Inferior parietal cortex (tissue), 1 donor: Measurements from ENCODE around the gene MIGA2.
"Not testable (repeated sequence)": the region's sequence is repeated elsewhere in the genome, so short reads cannot be mapped to it uniquely, and the experiment has no call there.

Experiments
- DNase-seq: peaks from one replicate; pipeline ENCODE4 v3.0.0-alpha.2; 2016; ENCODE audit errors: extremely low spot score

The MIGA2 gene, protein sequence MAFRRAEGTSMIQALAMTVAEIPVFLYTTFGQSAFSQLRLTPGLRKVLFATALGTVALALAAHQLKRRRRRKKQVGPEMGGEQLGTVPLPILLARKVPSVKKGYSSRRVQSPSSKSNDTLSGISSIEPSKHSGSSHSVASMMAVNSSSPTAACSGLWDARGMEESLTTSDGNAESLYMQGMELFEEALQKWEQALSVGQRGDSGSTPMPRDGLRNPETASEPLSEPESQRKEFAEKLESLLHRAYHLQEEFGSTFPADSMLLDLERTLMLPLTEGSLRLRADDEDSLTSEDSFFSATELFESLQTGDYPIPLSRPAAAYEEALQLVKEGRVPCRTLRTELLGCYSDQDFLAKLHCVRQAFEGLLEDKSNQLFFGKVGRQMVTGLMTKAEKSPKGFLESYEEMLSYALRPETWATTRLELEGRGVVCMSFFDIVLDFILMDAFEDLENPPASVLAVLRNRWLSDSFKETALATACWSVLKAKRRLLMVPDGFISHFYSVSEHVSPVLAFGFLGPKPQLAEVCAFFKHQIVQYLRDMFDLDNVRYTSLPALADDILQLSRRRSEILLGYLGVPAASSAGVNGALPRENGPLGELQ

GRCh38 chr9:129036241-129036922, at the start of gene MIGA2:
TSS of gene MIGA2 (plus strand) at chr9:129036626. CDS start at chr9:129040595, 3,969 bp downstream.
- DNase-seq: peak; percentile 99

- DNase-seq: no peak
These were observed 49.8 kb upstream of the MIGA2 start for GRCh38 chr9:128986671-128987070.

DNA sequence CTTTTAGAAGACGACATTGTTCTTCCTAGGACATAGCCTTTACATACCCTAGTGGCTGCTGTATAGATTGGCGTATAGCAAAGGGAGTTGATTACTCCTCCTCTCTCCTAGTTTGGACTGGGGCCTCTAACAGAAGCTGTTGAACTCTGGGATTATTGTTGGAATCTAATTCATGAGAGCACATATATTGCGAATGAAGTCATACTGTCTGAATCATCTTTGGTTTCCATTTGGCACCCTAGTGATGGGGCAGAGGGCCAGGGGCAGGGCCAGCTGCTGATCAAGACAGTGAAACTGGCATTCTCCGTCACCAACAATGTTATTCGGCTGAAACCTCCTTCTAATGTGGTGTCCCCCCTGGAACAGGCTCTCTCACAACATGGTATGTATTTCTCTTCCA, 48.6 kb upstream of the MIGA2 start:
- DNase-seq: no peak

DNA sequence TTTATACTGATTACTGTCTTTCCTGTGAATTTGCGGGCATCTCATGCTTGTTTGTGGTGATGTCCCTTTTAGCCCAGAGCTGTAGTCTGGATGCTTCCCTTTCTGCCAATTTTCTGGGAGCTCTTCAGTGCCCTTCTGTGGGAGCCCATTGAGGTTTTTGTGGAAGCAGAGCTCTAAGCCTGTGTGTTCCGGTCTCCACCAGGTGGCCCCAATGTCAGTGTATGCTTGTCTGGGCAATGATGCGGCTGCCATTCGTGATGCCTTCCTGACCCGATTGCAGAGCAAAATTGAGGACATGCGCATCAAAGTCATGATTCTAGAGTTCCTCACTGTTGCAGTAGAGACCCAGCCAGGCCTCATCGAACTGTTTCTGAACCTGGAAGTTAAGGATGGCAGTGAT, 43.4 kb upstream of the MIGA2 start:
- DNase-seq: peak; percentile 64

DNA sequence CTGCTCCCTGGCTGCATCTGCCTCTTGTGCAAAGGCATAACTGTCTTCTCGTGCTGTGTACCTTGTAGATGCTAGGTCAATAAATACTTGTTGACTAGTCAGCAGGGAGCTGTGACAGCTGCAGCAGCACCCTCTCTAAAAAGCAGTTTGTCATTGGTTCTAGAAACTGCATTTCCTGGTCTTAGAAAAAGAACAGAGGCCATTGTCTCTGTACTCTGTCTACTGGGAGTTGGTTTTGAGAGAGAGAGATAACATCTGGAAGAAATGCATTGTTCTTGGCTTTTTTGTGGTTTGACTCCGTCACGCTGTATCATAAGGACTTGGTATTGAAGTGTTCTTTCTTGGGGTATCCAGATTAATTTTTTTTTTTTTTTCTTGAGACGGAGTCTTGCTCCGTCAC, 40.6 kb upstream of the MIGA2 start:
- no peak for DNase-seq

DNA sequence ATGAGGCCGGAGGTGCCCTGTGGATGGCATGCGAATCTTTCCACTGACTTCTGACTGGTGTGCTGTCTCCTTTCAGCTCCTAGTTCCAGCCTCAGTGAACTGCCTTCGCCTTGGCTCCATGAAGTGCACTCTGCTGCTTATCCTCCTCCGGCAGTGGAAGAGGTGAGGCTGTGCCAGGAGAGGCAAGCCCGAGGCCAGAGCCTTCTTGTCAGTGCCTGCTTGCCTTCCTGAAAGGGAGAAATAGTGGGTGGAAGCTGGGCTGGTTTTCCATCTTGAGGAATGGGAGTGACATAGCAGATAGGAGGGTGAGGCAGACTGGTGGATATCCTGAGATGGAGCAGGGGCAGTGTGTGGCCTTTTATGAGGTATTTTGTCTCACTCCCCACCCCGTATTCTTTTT, 38.0 kb upstream of the MIGA2 start:
- DNase-seq: no peak

- DNase-seq: no peak
These were observed 36.7 kb upstream of the MIGA2 start for GRCh38 chr9:128999581-129000206.

DNA sequence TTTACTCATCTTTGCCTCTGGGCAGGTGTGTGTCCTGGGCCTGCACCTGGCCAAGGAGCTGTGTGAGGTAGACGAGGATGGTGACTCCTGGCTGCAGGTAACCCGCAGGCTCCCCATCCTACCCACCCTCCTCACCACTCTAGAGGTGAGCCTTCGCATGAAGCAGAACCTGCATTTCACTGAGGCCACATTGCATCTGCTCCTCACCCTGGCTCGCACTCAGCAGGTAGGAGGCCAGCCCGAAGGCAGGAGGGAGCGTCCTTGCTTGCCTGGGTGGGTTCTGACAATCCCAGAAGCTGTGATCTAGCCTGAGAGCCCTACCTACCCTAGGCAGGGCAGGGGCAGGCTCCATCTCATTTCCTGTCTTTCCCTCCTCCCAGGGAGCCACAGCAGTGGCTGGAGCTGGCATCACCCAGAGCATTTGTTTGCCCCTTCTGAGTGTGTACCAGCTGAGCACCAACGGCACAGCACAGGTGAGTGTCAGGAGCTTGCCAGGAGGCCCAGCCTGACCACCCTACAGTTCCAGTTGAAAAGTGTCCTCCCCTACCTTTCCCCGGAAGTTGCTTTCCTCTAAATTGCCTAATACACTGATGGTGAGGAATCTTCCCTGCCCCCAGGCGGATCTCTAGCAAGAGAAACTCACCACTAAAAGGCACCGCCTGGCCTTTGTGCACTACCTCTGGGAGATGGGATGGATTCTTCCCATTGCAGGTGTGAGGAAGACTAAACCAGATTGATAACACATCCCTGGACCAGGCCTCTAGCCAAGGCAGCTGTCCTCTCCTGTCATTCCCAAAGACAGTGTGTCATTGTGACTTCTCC, 34.7 kb upstream of the MIGA2 start:
- no peak for DNase-seq

- DNase-seq: no peak
These were observed 33.4 kb upstream of the MIGA2 start for GRCh38 chr9:129002992-129003391.

DNA sequence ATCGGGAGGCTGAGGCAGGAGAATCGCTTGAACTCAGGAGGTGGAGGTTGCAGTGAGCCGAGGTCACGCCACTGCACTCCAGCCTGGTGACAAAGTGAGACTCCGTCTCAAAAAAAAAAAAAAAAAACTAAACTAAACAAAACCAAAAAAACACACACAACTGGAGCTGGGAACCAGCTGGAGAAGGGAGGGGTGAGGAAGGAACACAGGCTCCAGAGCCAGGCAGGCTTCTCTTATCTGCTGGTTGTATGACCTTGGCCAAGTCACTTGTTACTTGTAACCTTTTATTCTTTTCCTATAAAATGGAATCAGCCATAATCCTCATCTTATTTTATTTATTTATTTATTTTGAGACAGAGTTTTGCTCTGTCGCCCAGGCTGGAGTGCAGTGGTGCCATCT, 32.3 kb upstream of the MIGA2 start:
- not testable (repeated sequence) for DNase-seq

DNA sequence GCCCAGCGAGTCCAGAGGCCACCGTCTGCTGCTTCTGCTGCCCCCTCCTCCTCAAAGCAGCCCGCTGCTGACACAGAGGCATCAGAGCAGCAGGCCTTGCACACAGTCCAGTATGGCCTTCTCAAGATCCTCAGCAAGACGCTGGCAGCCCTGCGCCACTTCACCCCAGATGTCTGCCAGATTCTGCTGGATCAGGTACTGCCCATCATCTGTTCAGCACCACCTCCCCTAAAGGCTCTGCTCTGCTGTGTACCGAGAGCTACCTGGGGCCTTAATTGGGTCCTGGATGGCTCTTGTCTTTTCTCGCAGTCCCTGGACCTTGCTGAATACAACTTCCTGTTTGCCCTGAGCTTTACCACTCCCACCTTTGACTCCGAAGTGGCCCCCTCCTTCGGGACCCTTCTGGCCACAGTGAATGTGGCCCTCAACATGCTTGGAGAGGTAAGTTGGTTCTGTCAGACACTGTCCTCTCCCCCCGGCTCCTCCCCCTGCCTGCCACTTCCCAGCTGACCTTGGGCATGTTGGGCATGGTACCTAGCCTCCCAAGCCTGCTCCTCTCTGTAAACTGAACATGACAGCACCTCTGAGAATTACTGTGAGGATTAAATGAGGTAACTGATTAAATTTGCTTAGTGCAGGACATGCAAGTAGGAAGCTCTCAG, 31.0 kb upstream of the MIGA2 start:
- no peak for DNase-seq

DNA sequence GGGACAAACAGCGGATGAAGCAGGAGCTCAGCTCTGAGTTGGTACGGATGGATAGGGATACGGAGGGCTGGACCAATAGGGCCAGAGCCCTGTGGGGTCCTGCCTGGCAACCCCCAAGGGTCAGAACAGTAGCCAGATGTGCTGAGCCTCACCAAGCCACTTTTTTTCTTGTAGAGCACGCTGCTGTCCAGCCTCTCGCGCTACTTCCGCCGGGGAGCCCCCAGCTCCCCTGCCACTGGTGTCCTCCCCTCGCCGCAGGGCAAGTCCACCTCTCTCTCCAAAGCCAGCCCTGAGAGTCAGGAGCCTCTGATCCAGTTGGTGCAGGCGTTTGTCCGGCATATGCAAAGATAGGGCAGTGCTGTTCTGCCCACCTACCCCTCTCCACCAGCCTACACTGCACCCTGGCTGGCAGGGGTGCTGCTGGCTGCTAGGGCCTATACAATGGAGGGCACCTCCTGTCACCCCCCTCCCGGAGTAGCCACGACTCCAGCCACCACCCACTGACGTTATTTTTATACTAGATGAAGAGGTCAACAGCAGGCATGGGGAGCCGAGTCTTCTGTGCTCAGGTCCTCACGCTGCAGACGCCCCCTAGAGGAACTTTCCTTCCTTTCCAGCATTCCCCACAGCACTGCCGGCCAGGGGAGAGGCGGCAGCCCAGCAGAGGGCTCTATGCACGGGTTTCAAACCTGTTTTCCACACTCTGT, 29.9 kb upstream of the MIGA2 start:
- DNase-seq: peak; percentile 90

- DNase-seq: no peak
These were observed 29.2 kb upstream of the MIGA2 start for GRCh38 chr9:129007035-129007765.

- DNase-seq: no peak
These were observed 28.5 kb upstream of the MIGA2 start for GRCh38 chr9:129007766-129008468.

DNA sequence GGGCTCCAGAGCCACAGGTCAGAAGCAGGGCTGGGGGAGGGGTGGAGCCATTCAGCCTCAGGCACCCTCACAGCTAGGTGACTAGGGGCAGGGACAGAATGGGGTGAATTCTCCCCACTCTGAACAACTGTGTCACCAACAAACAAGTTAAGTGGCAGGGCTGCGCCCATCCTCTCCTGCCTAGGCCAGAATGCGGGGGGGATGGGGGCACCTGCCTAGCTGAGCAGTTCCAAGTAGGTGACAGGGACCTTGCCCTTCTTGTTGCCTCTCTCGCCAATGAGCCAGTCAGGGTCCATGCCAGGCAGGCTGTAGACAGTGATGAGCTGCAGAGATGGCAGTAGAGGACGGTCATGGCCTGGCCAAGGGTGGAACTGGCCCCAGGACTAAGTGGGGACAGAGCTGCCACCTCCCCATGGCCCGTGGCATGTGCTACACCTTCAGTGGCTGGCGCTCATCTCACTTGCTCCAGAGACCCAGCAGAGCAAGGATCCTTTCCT, 27.9 kb upstream of the MIGA2 start:
- DNase-seq: no peak

GRCh38 chr9:129008986-129009583, 27.3 kb upstream of the MIGA2 start:
- no peak for DNase-seq

DNA sequence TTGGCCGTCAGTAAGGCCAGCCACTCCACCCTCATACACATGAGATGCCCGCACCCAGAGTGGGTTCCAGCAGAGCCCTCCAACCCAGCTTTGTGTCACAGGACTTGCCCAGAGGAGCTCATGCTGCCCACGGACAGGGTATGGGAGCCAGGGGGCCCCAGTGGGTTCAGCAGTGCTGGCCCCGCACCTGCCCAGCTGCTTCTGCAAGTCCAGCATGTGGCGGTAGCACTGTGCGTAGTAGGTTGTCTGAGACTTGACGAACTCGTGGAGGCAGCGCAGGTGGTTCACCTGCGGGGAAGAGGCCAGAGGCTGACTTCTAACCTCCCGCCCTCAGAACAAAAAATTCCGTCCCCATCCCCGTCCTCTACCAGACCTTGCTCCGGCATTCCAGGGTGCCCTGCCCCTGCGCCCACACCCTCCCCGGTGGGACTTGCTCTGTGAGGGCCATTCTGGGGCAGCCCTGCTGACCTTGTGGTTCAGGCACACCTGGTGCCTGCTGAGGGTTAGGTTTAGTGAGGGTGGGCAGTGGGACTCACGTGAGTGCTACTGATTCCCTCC, 26.8 kb upstream of the MIGA2 start:
- DNase-seq: no peak
